WTC11 (cell line): ENCODE measurements around the gene CLSTN2.

Source experiments
- AFF4 ChIP-seq: sonication (generic); formaldehyde crosslinking; IDR thresholded peaks from 2 replicates; pipeline ENCODE4 v1.8.1; 2023; ENCODE audit warnings: mild to moderate bottlenecking, missing genetic modification reagents, borderline replicate concordance
- ATF2 ChIP-seq: sonication (generic); formaldehyde crosslinking; IDR thresholded peaks from 2 replicates; pipeline ENCODE4 v1.8.1; 2022; ENCODE audit warnings: low read depth, missing genetic modification reagents, borderline replicate concordance
- ATF6 ChIP-seq: sonication (generic); formaldehyde crosslinking; IDR thresholded peaks from 2 replicates; pipeline ENCODE4 v1.8.1; 2023; ENCODE audit warnings: mild to moderate bottlenecking, missing genetic modification reagents
- CTCF ChIP-seq: fragments of 200-600 bp; IDR thresholded peaks from 2 replicates; pipeline ENCODE4 v1.8.0; 2022; ENCODE audit warnings: antibody characterized with exemption
- FOXP1 ChIP-seq: sonication (generic); formaldehyde crosslinking; IDR thresholded peaks from 2 replicates; pipeline ENCODE4 v1.8.0; 2022; ENCODE audit warnings: missing genetic modification reagents, mild to moderate bottlenecking, moderate library complexity, borderline replicate concordance
- JUN ChIP-seq: sonication (generic); formaldehyde crosslinking; IDR thresholded peaks from 2 replicates; pipeline ENCODE4 v1.8.0; 2023; ENCODE audit warnings: mild to moderate bottlenecking, missing genetic modification reagents
- MAX ChIP-seq: sonication (generic); formaldehyde crosslinking; IDR thresholded peaks from 2 replicates; pipeline ENCODE4 v1.8.0; 2022; ENCODE audit warnings: mild to moderate bottlenecking, missing genetic modification reagents
- NR3C1 ChIP-seq: sonication (generic); formaldehyde crosslinking; conservative IDR thresholded peaks from 2 replicates; pipeline ENCODE4 v1.8.1; 2023; ENCODE audit warnings: low read depth, mild to moderate bottlenecking, missing genetic modification reagents
- PREB ChIP-seq: sonication (generic); formaldehyde crosslinking; IDR thresholded peaks from 2 replicates; pipeline ENCODE4 v1.8.1; 2022; ENCODE audit warnings: mild to moderate bottlenecking, missing genetic modification reagents, moderate library complexity, borderline replicate concordance
- RELA ChIP-seq: sonication (generic); formaldehyde crosslinking; IDR thresholded peaks from 2 replicates; pipeline ENCODE4 v1.8.1; 2022; ENCODE audit warnings: missing genetic modification reagents, mild to moderate bottlenecking, borderline replicate concordance
- ZNF138 ChIP-seq: sonication (generic); formaldehyde crosslinking; conservative IDR thresholded peaks from 2 replicates; pipeline ENCODE4 v1.8.1; 2022; ENCODE audit warnings: mild to moderate bottlenecking, moderate library complexity, missing genetic modification reagents
- ZNF263 ChIP-seq: sonication (generic); formaldehyde crosslinking; IDR thresholded peaks from 2 replicates; pipeline ENCODE4 v1.8.1; 2022; ENCODE audit warnings: low read depth, mild to moderate bottlenecking, moderate library complexity, missing genetic modification reagents
- ZNF317 ChIP-seq: sonication (generic); formaldehyde crosslinking; IDR thresholded peaks from 2 replicates; pipeline ENCODE4 v1.8.1; 2023; ENCODE audit warnings: low read depth, mild to moderate bottlenecking, moderate library complexity, missing genetic modification reagents, borderline replicate concordance
- ZSCAN18 ChIP-seq: fragments of 250-450 bp; sonication (Bioruptor Pico); IDR thresholded peaks from 2 replicates; pipeline ENCODE4 v2.1.2; 2022; ENCODE audit warnings: mild to moderate bottlenecking, moderate library complexity

GRCh38 chr3:140176526-140176925 lies 241.5 kb downstream of the CLSTN2 start:
- TF ChIP-seq NR3C1 (CRISPR knock-in tag): no peak
- no peak for TF ChIP-seq CTCF
- no peak for TF ChIP-seq ATF6 (CRISPR knock-in tag)
- no peak for TF ChIP-seq PREB (CRISPR knock-in tag)
- TF ChIP-seq ZNF263: no peak
- TF ChIP-seq MAX (CRISPR knock-in tag): no peak
- TF ChIP-seq JUN (CRISPR knock-in tag): no peak
- no peak for TF ChIP-seq RELA
- TF ChIP-seq FOXP1 (CRISPR knock-in tag): no peak
- TF ChIP-seq ZNF317 (CRISPR knock-in tag): no peak
- TF ChIP-seq ATF2 (CRISPR knock-in tag): no peak
- no peak for TF ChIP-seq AFF4 (CRISPR knock-in tag)
- no peak for TF ChIP-seq ZNF138
- TF ChIP-seq ZSCAN18 (CRISPR knock-in tag): no peak
